Suprapubic skin (tissue), 4 donors: ENCODE data around the gene KSR2. TPM values are rescaled to one million over a fixed set of nuclear protein-coding genes. Genes with fewer than 3 reads are reported as not detected.
"Not testable (repeated sequence)": the region's sequence is repeated elsewhere in the genome, so short reads cannot be mapped to it uniquely, and the experiment has no call there.

ENCODE experiments used
- DNase-seq, 2 donors: peaks; one replicate each; pipeline ENCODE4 v3.0.0-alpha.2; 2019; ENCODE audit warnings: low spot score in 2 of 2
- H3K27ac ChIP-seq: fragments of 200-600 bp; sonication (generic); one replicate; pipeline ENCODE4 v1.5.1; 2019
- H3K27me3 ChIP-seq: fragments of 200-600 bp; sonication (generic); one replicate; pipeline ENCODE4 v1.5.1; 2019
- H3K36me3 ChIP-seq: fragments of 200-600 bp; sonication (generic); one replicate; pipeline ENCODE4 v1.5.1; 2019
- H3K4me1 ChIP-seq: fragments of 200-600 bp; sonication (generic); one replicate; pipeline ENCODE4 v1.5.1; 2019
- H3K4me3 ChIP-seq: fragments of 200-600 bp; sonication (generic); one replicate; pipeline ENCODE4 v1.5.1; 2019; ENCODE audit warnings: mild to moderate bottlenecking
- H3K9me3 ChIP-seq: fragments of 200-600 bp; sonication (generic); one replicate; pipeline ENCODE4 v1.5.1; 2019
- EP300 ChIP-seq: sonication (generic); formaldehyde crosslinking; IDR thresholded peaks from one replicate; pipeline ENCODE4 v1.6.1; 2017; ENCODE audit warnings: antibody characterized with exemption
- POLR2A ChIP-seq, 2 donors: fragments of 450-650 bp; IDR thresholded peaks; one replicate each; pipeline ENCODE4 v1.6.1; 2017; ENCODE audit warnings: antibody characterized with exemption in 2 of 2, mild to moderate bottlenecking in 2 of 2, moderate library complexity in 2 of 2
- POLR2AphosphoS5 ChIP-seq, 3 donors: sonication (generic); formaldehyde crosslinking; IDR thresholded peaks; one replicate each; pipeline ENCODE4 v1.6.1; 2017; ENCODE audit warnings: antibody characterized with exemption in 3 of 3
- WGBS: methylation state at CpG from one replicate; pipeline ENCODE4 v1.1.5; 2018; 5-methylcytosine and 5-hydroxymethylcytosine counted together
- total RNA-seq, 4 donors: library from RNA; depleted of rRNA; stranded (reverse); fragments of >200 nt; gene quantifications; one replicate each; pipeline ENCODE4 v1.1.0, GENCODE V29; 2016
- TF ChIP-seq, protein P1 (sequence below), 2 donors: fragments of 200-600 bp in 1 of 2; fragments of 450-650 bp in 1 of 2; sonication (generic) in 1 of 2; IDR thresholded peaks; one replicate each; pipeline ENCODE4 v1.5.1; 2016 to 2019; ENCODE audit warnings: antibody characterized with exemption in 2 of 2, mild to moderate bottlenecking in 1 of 2, moderate library complexity in 1 of 2

KSR2 gene
- total RNA-seq, 4 donors from 2014 or later = 0.24 to 0.39 (median 0.38) TPM; not detected in 1

DNA sequence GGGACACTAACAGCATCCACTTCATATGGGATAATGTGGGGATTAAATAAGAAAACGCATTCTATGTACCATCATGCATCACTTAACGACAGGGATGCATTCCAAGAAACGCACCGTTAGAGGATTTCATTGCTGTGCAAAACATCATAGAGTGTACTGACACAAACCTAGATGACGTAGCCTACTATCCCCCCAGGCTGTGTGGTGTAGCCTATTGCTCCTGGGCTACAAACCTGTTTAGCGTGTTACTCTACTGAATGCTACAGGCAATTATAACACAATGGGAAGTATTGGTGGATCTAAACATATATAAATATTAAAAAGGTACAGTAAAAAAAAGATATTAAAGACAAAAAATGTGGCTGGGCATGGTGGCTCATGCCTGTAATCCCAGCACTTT is 230.6 kb downstream of the KSR2 start:
- no peak overlapping the region for H3K27ac ChIP-seq
- 59% methylated on average over 6 of the region's 6 CpGs for WGBS
- no peaks in the 10 kb centered on the region for H3K9me3 ChIP-seq
- H3K36me3 ChIP-seq = no peaks in the 10 kb centered on the region
- no peaks in the 10 kb centered on the region for H3K27me3 ChIP-seq
- TF ChIP-seq, protein P1, sequence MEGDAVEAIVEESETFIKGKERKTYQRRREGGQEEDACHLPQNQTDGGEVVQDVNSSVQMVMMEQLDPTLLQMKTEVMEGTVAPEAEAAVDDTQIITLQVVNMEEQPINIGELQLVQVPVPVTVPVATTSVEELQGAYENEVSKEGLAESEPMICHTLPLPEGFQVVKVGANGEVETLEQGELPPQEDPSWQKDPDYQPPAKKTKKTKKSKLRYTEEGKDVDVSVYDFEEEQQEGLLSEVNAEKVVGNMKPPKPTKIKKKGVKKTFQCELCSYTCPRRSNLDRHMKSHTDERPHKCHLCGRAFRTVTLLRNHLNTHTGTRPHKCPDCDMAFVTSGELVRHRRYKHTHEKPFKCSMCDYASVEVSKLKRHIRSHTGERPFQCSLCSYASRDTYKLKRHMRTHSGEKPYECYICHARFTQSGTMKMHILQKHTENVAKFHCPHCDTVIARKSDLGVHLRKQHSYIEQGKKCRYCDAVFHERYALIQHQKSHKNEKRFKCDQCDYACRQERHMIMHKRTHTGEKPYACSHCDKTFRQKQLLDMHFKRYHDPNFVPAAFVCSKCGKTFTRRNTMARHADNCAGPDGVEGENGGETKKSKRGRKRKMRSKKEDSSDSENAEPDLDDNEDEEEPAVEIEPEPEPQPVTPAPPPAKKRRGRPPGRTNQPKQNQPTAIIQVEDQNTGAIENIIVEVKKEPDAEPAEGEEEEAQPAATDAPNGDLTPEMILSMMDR (IDR thresholded peaks at IDR 0.05) = no peak
- TF ChIP-seq POLR2AphosphoS5 (IDR thresholded peaks at IDR 0.05) (no peak), POLR2A (IDR thresholded peaks at IDR 0.05) (no peak), EP300 (no peak)
- H3K4me3 ChIP-seq = no peak overlapping the region
- no peaks in the 10 kb centered on the region for H3K4me1 ChIP-seq
- no peak for DNase-seq

DNA sequence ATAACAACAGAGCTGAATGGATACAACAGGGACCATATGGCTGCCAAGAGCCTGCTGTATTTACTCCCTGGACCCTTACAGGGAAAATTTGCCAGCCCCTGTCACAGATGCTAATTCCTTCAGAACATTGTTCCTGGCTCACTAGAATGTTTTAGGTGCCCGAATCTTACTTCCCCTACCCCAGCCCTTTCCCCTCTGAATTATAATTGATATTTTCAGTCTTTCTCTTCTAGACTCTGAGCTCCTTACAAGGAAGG is 235.3 kb downstream of the KSR2 start:
- no peak overlapping the region for H3K27ac ChIP-seq
- TF ChIP-seq POLR2AphosphoS5 (IDR thresholded peaks at IDR 0.05) (no peak), POLR2A (IDR thresholded peaks at IDR 0.05) (no peak)
- 74% methylated on average over 1 of the region's 1 CpG for WGBS
- no peaks in the 10 kb centered on the region for H3K27me3 ChIP-seq
- no peaks in the 10 kb centered on the region for H3K9me3 ChIP-seq
- no peak for DNase-seq
- H3K4me3 ChIP-seq = no peak overlapping the region
- no peaks in the 10 kb centered on the region for H3K4me1 ChIP-seq
- H3K36me3 ChIP-seq = no peaks in the 10 kb centered on the region

DNA sequence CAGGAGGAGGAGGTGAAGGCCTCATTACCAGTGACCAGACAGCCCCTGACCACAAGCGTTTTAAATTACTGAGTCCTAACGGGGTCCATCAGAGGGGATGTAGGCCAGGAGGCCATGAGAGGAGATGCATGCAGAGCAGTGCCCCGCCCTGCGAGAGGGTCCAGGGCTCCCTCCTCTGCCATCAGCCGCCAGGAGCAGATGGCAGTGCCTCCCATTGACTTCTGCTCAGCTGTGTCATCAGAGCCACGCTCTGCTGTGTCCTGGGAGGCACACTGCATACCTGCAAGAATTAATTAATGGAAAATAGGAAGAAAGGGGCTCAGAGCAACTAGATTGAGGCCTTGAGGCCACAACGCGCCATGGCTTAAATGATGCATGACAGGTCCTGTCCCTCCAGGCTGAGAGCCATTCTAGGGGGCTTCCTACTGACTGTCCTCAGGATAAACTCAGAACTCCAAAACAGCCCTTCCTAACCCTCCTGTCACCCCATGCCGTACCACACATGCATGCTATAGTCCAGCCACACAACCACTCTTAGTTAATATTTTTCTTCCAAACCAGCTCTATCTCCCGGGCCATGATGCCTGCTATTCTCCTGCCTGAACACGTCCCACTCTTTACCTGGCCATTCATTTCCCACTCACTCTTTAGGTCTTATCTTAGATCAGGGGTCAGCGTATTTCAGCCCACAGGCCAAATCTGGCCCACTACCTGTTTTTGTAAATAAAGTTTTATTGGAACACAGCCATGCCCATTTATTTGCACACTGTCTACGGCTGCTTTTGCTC is 235.8 kb downstream of the KSR2 start:
- Histone ChIP-seq H3K4me3 (no peak overlapping the region), H3K27ac (no peak overlapping the region), H3K27me3 (no peaks in the 10 kb centered on the region), H3K4me1 (no peaks in the 10 kb centered on the region), H3K36me3 (no peaks in the 10 kb centered on the region), H3K9me3 (no peaks in the 10 kb centered on the region)
- DNase-seq = no peak
- WGBS = 88% methylated on average over 13 of the region's 13 CpGs
- TF ChIP-seq, protein P1 (IDR thresholded peaks at IDR 0.05) = no peak
- TF ChIP-seq EP300 = no peak
- TF ChIP-seq POLR2A (IDR thresholded peaks at IDR 0.05) = no peak
- no peak for TF ChIP-seq POLR2AphosphoS5 (IDR thresholded peaks at IDR 0.05)

DNA sequence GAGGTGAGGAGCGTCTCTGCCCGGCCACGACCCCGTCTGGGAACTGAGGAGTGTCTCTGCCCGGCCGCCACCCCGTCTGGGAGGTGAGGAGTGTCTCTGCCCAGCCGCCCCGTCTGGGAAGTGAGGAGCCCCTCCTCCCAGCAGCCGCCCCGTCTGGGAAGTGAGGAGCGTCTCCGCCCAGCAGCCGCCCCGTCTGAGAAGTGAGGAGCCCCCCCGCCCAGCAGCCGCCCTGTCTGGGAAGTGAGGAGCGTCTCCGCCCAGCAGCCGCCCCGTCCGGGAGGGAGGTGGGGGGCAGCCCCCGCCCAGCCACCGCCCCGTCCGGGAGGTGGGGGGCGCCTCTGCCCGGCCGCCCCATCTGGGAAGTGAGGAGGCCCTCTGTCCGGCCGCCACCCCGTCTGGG is 237.7 kb downstream of the KSR2 start:
- not testable (repeated sequence) for H3K4me1 ChIP-seq, H3K4me3 ChIP-seq, H3K27me3 ChIP-seq, H3K36me3 ChIP-seq, H3K27ac ChIP-seq, H3K9me3 ChIP-seq, DNase-seq
- 91% methylated on average over 8 of the region's 32 CpGs for WGBS

DNA sequence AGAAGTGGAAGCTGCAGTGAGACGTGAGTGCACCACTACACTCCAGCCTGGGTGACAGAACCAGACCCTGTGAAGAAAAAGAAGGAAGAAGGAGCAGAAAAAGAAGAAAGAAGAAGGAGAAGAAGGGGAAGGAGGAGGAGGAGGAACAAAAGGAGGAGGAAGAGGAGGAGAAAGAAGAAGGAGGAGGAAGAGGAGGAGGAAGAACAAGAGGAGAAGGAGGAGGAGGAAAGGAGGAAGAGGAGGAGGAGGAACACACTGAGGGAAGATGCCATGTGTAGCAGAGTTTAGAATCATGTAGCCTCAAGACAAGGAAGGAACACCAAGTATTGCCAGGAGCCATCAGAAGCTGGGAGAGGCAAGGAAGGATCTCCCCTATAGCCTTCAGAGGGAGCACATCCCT is 241.5 kb downstream of the KSR2 start:
- Histone ChIP-seq H3K4me1 (no peaks in the 10 kb centered on the region), H3K27ac (no peak overlapping the region), H3K9me3 (no peaks in the 10 kb centered on the region), H3K27me3 (no peaks in the 10 kb centered on the region), H3K4me3 (no peak overlapping the region), H3K36me3 (no peaks in the 10 kb centered on the region)
- DNase-seq = no peak
- WGBS = 86% methylated on average over 1 of the region's 1 CpG
- no peak for TF ChIP-seq EP300
- TF ChIP-seq, protein P1 (IDR thresholded peaks at IDR 0.05) = no peak
- TF ChIP-seq POLR2AphosphoS5 (IDR thresholded peaks at IDR 0.05) = no peak
- TF ChIP-seq POLR2A (IDR thresholded peaks at IDR 0.05) = no peak

DNA sequence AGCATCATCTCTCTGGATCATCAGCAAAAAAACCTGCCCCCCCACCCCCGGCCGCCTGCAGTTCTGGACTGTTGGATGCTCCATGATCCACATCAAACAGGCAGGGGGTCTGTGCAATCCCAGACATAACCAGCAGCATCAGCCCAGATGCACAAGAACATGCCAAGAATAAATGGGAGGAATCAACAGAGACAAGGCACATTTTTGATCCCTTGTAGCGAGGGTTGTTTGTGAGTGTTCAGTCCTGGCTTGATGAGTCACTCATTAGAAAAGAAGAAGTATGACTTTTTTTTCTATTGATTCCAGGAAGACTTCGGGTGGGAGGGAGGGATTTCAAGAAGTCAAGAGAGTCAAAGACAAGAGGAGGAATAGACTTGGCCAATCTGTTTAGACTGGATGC is 244.2 kb downstream of the KSR2 start:
- H3K27ac ChIP-seq = no peak overlapping the region
- no peaks in the 10 kb centered on the region for H3K9me3 ChIP-seq
- WGBS = 43% methylated on average over 4 of the region's 4 CpGs
- no peak for TF ChIP-seq POLR2AphosphoS5 (IDR thresholded peaks at IDR 0.05)
- TF ChIP-seq, protein P1 (IDR thresholded peaks at IDR 0.05) = no peak
- no peak for TF ChIP-seq POLR2A (IDR thresholded peaks at IDR 0.05)
- TF ChIP-seq EP300 = no peak
- no peaks in the 10 kb centered on the region for H3K27me3 ChIP-seq
- no peaks in the 10 kb centered on the region for H3K4me1 ChIP-seq
- no peak for DNase-seq
- no peak overlapping the region for H3K4me3 ChIP-seq
- no peaks in the 10 kb centered on the region for H3K36me3 ChIP-seq
